Astrocyte (in vitro differentiated cells and primary cell): ENCODE results near the gene APOA4. TPM values are rescaled to one million over a fixed set of nuclear protein-coding genes. Genes with fewer than 3 reads are reported as not detected.

ENCODE experiments used
- DNase-seq: peaks from one replicate; pipeline ENCODE4 v3.0.0-alpha.2; 2010; ENCODE audit warnings: low read depth
- FAIRE-seq: peaks from 2 replicates; lab custom pipeline; 2011; peaks lifted over from hg19 to GRCh38; lab: Jason Lieb, UNC
- H2AFZ ChIP-seq: 2 replicates; pipeline ENCODE4 v1.6.0; 2012; ENCODE audit warnings: low read depth, low read length, inconsistent platforms
- H3K27ac ChIP-seq: 2 replicates; pipeline ENCODE4 v1.5.1; 2011; ENCODE audit warnings: low read depth, low read length, inconsistent platforms
- H3K27me3 ChIP-seq: 2 replicates; pipeline ENCODE4 v1.6.0; 2011; ENCODE audit warnings: low read length, inconsistent platforms; ENCODE audit not compliant: insufficient read depth
- H3K36me3 ChIP-seq: 2 replicates; pipeline ENCODE4 v1.5.1; 2011; ENCODE audit warnings: low read length, inconsistent platforms; ENCODE audit not compliant: insufficient read depth
- H3K4me1 ChIP-seq: 2 replicates; pipeline ENCODE4 v1.5.1; 2011; ENCODE audit warnings: low read length, inconsistent platforms; ENCODE audit not compliant: insufficient read depth
- H3K4me2 ChIP-seq: 2 replicates; pipeline ENCODE4 v1.6.0; 2012; ENCODE audit warnings: low read length, inconsistent platforms
- H3K4me3 ChIP-seq: 2 replicates; pipeline ENCODE4 v1.5.1; 2011; ENCODE audit warnings: low read depth, mild to moderate bottlenecking, low read length, inconsistent platforms; ENCODE audit not compliant: insufficient read depth
- H3K79me2 ChIP-seq: 2 replicates; pipeline ENCODE4 v1.6.0; 2012; ENCODE audit warnings: mild to moderate bottlenecking, low read length, inconsistent platforms; ENCODE audit not compliant: insufficient read depth
- H3K9ac ChIP-seq: 2 replicates; pipeline ENCODE4 v1.6.0; 2012; ENCODE audit warnings: mild to moderate bottlenecking, low read length, inconsistent platforms
- H3K9me3 ChIP-seq: 2 replicates; pipeline ENCODE4 v1.5.1; 2012; ENCODE audit warnings: low read depth, mild to moderate bottlenecking, low read length, inconsistent platforms; ENCODE audit not compliant: insufficient read depth
- H4K20me1 ChIP-seq: 2 replicates; pipeline ENCODE4 v1.6.0; 2012; ENCODE audit warnings: low read length, inconsistent platforms; ENCODE audit not compliant: insufficient read depth
- H3K27ac Mint-ChIP-seq: one replicate; pipeline ENCODE4 v1.8.0; 2021; ENCODE audit warnings: mild to moderate bottlenecking, mixed read lengths; ENCODE audit not compliant: unreplicated experiment
- H3K27me3 Mint-ChIP-seq: one replicate; pipeline ENCODE4 v1.8.0; 2021; ENCODE audit warnings: low read depth, mixed read lengths; ENCODE audit not compliant: unreplicated experiment
- H3K36me3 Mint-ChIP-seq: one replicate; pipeline ENCODE4 v1.8.0; 2021; ENCODE audit warnings: low read depth, mixed read lengths; ENCODE audit not compliant: unreplicated experiment
- H3K4me1 Mint-ChIP-seq: one replicate; pipeline ENCODE4 v1.8.0; 2021; ENCODE audit warnings: low read depth, mixed read lengths; ENCODE audit not compliant: unreplicated experiment
- H3K4me3 Mint-ChIP-seq: one replicate; pipeline ENCODE4 v1.8.0; 2021; ENCODE audit warnings: mild to moderate bottlenecking, moderate library complexity, mixed read lengths; ENCODE audit not compliant: unreplicated experiment
- H3K9me3 Mint-ChIP-seq: one replicate; pipeline ENCODE4 v1.8.0; 2021; ENCODE audit warnings: mild to moderate bottlenecking, mixed read lengths; ENCODE audit not compliant: unreplicated experiment
- CTCF ChIP-seq: IDR thresholded peaks from 2 replicates; pipeline ENCODE4 v1.5.1; 2011; ENCODE audit warnings: low read depth, mild to moderate bottlenecking, inconsistent platforms, low read length, moderate library complexity; ENCODE audit not compliant: insufficient read depth
- EZH2 ChIP-seq: IDR thresholded peaks from 2 replicates; pipeline ENCODE4 v1.6.1; 2012; ENCODE audit warnings: mild to moderate bottlenecking, low read length, inconsistent platforms; ENCODE audit not compliant: insufficient read depth
- total RNA-seq: library from RNA; stranded (reverse); gene quantifications from 2 replicates; pipeline ENCODE4 v1.2.1, GENCODE V29; 2021

Gene APOA4
- total RNA-seq, 1 donor from 2014 or later, result not detected

GRCh38 chr11:116832350-116833290 is 9.5 kb upstream of the APOA4 start:
- no peak overlapping the region for H3K4me3 ChIP-seq
- peaks cover 7% of the 10 kb centered on the region for H3K4me1 ChIP-seq
- Mint-ChIP-seq H3K27me3 (peaks cover 27% of the 10 kb centered on the region), H3K27ac (no peak overlapping the region), H3K4me1 (peaks cover 4% of the 10 kb centered on the region), H3K4me3 (no peak overlapping the region), H3K9me3 (no peaks in the 10 kb centered on the region), H3K36me3 (no peaks in the 10 kb centered on the region)
- no peaks in the 10 kb centered on the region for H3K27me3 ChIP-seq
- no peak for TF ChIP-seq EZH2
- TF ChIP-seq CTCF, result no peak
- no peak overlapping the region for H3K9ac ChIP-seq
- no peak overlapping the region for H3K27ac ChIP-seq
- FAIRE-seq (no peak), DNase-seq (no peak)
- H3K4me2 ChIP-seq, result no peak overlapping the region
- H3K79me2 ChIP-seq, result no peaks in the 10 kb centered on the region
- no peak overlapping the region for H2AFZ ChIP-seq
- H4K20me1 ChIP-seq, result no peaks in the 10 kb centered on the region
- no peaks in the 10 kb centered on the region for H3K9me3 ChIP-seq
- H3K36me3 ChIP-seq, result no peaks in the 10 kb centered on the region

DNA sequence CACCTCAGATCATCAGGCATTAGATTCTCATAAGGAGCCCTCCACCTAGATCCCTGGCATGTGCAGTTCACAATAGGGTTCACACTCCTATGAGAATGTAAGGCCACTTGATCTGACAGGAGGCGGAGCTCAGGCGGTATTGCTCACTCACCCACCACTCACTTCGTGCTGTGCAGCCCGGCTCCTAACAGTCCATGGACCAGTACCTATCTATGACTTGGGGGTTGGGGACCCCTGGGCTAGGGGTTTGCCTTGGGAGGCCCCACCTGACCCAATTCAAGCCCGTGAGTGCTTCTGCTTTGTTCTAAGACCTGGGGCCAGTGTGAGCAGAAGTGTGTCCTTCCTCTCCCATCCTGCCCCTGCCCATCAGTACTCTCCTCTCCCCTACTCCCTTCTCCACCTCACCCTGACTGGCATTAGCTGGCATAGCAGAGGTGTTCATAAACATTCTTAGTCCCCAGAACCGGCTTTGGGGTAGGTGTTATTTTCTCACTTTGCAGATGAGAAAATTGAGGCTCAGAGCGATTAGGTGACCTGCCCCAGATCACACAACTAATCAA is 8.8 kb upstream of the APOA4 start:
- Mint-ChIP-seq H3K4me3 (no peak overlapping the region), H3K27ac (no peak overlapping the region), H3K27me3 (peaks cover 27% of the 10 kb centered on the region), H3K9me3 (no peaks in the 10 kb centered on the region), H3K36me3 (no peaks in the 10 kb centered on the region), H3K4me1 (no peaks in the 10 kb centered on the region)
- DNase-seq, result no peak
- Histone ChIP-seq H3K4me2 (no peak overlapping the region), H3K9ac (no peak overlapping the region), H3K36me3 (no peaks in the 10 kb centered on the region), H3K9me3 (no peaks in the 10 kb centered on the region), H3K4me1 (peaks cover 7% of the 10 kb centered on the region), H2AFZ (no peak overlapping the region), H3K27ac (no peak overlapping the region), H3K4me3 (no peak overlapping the region), H3K79me2 (no peaks in the 10 kb centered on the region), H3K27me3 (no peaks in the 10 kb centered on the region), H4K20me1 (no peaks in the 10 kb centered on the region)
- TF ChIP-seq CTCF, result no peak
- TF ChIP-seq EZH2, result no peak
- no peak for FAIRE-seq
